GM19395 (cell line): Measurements from ENCODE around the gene APH1B.
"Not testable (repeated sequence)": the region's sequence is repeated elsewhere in the genome, so short reads cannot be mapped to it uniquely, and the experiment has no call there.

ENCODE experiments used
- ATAC-seq: cut with Tn5 transposase; IDR thresholded peaks from one replicate; pipeline ENCODE4 v1.9.1; 2021; ENCODE audit warnings: mild to moderate bottlenecking, moderate library complexity; ENCODE audit not compliant: unreplicated experiment

The APH1B gene

GRCh38 chr15:63277038-63277892 lies at the start of gene APH1B:
Gene APH1B (plus strand): TSS chr15:63277605. CDS start chr15:63277624, 19 bp downstream.
- ATAC-seq, result no peak

GRCh38 chr15:63227689-63228088 lies 49.7 kb upstream of the APH1B start:
- ATAC-seq, result no peak

GRCh38 chr15:63231206-63231605 lies 46.2 kb upstream of the APH1B start:
- no peak for ATAC-seq

- ATAC-seq, result no peak
These were observed 45.7 kb upstream of the APH1B start for GRCh38 chr15:63231706-63232105.

- ATAC-seq, result no peak
These were observed 45.0 kb upstream of the APH1B start for GRCh38 chr15:63232405-63232804.

GRCh38 chr15:63232943-63233342 lies 44.5 kb upstream of the APH1B start:
- no peak for ATAC-seq

GRCh38 chr15:63233667-63234423 lies 43.6 kb upstream of the APH1B start:
- ATAC-seq, result no peak

GRCh38 chr15:63234451-63234870 lies 42.9 kb upstream of the APH1B start:
- ATAC-seq, result no peak

GRCh38 chr15:63236272-63236671 lies 41.1 kb upstream of the APH1B start:
- no peak for ATAC-seq

GRCh38 chr15:63237086-63237485 lies 40.3 kb upstream of the APH1B start:
- not testable (repeated sequence) for ATAC-seq

- no peak for ATAC-seq
These were observed 39.2 kb upstream of the APH1B start for GRCh38 chr15:63238171-63238570.

- no peak for ATAC-seq
These were observed 38.6 kb upstream of the APH1B start for GRCh38 chr15:63238796-63239195.

- ATAC-seq, result no peak
These were observed 37.3 kb upstream of the APH1B start for GRCh38 chr15:63240109-63240508.

- no peak for ATAC-seq
These were observed 36.1 kb upstream of the APH1B start for GRCh38 chr15:63241316-63241715.

GRCh38 chr15:63243101-63243500 lies 34.3 kb upstream of the APH1B start:
- ATAC-seq, result no peak

GRCh38 chr15:63243776-63244175 lies 33.6 kb upstream of the APH1B start:
- no peak for ATAC-seq

- no peak for ATAC-seq
These were observed 33.0 kb upstream of the APH1B start for GRCh38 chr15:63244399-63244798.

- no peak for ATAC-seq
These were observed 32.3 kb upstream of the APH1B start for GRCh38 chr15:63244976-63245645.

- no peak for ATAC-seq
These were observed 30.5 kb upstream of the APH1B start for GRCh38 chr15:63246691-63247469.

GRCh38 chr15:63250312-63250965 lies 27.0 kb upstream of the APH1B start:
- no peak for ATAC-seq
